ENCODE measurements around the gene TNRC6B.

DNA sequence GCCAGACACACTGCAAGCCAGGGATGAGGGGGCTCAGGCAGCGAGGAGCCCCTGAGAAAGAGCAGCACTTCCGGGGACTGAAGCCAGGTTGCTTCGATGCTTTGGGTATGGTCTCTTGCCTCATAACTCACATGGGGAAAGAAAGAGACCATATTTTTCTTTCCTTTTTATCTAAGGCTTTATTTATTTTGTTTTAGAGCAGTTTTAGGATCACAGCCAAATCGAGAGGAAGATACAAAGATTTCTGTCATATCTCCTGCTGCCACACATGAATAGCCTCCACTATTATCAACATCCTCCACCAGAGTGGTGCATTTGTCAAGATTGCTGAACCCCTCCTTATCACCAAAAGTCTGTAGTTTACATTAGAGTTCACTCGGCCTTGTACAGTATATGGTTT lies 144.3 kb downstream of the TNRC6B start:
- TF ChIP-seq CTCF (IDR thresholded peaks at IDR 0.05) (no peak), POLR2A (IDR thresholded peaks at IDR 0.05) (no peak)
